Psoas muscle (tissue), 8 donors: Measurements from ENCODE around the gene SLC17A8. TPM values are rescaled to one million over a fixed set of nuclear protein-coding genes. Genes with fewer than 3 reads are reported as not detected.

ENCODE experiments used
- ATAC-seq, 4 donors: fragments of 200-7000 bp; cut with Tn5 transposase; one replicate each; pipeline ENCODE4 v1.9.1; 2020; ENCODE audit warnings: moderate library complexity in 3 of 4, mild to moderate bottlenecking in 2 of 4
- DNase-seq, 2 donors: peaks; one replicate each; pipeline ENCODE4 v3.0.0-alpha.2; 2020
- H3K27ac ChIP-seq: fragments of 200-600 bp; one replicate; pipeline ENCODE4 v1.8.0; 2022
- H3K27me3 ChIP-seq, 3 donors: fragments of 200-600 bp in 1 of 3; one replicate each; pipeline versions ENCODE4 v1.6.1 to v1.8.0; 2013 to 2022; ENCODE audit warnings: low read length in 2 of 3, mild to moderate bottlenecking in 2 of 3, moderate library complexity in 1 of 3; ENCODE audit not compliant: insufficient read depth in 3 of 3
- H3K36me3 ChIP-seq, 2 donors: fragments of 200-600 bp in 1 of 2; one replicate each; pipeline versions ENCODE4 v1.6.1 to v1.8.0; 2013 to 2022; ENCODE audit warnings: low read depth in 1 of 2, mild to moderate bottlenecking in 1 of 2, moderate library complexity in 1 of 2; ENCODE audit not compliant: insufficient read depth in 1 of 2
- H3K4me1 ChIP-seq: fragments of 200-600 bp; one replicate; pipeline ENCODE4 v1.8.0; 2022
- H3K4me3 ChIP-seq: fragments of 200-600 bp; one replicate; pipeline ENCODE4 v1.8.0; 2022; ENCODE audit warnings: mild to moderate bottlenecking
- H3K9me3 ChIP-seq: fragments of 200-600 bp; one replicate; pipeline ENCODE4 v1.8.0; 2022
- CTCF ChIP-seq: fragments of 200-600 bp; IDR thresholded peaks from one replicate; pipeline ENCODE4 v1.8.0; 2022; ENCODE audit warnings: antibody characterized with exemption
- WGBS, 3 donors: extraction: QIAGEN DNeasy Blood & Tissue Kit; methylation state at CpG; one replicate each; pipeline versions ENCODE4 v1.1.6 to v1.1.7; 2013; 5-methylcytosine and 5-hydroxymethylcytosine counted together
- intact Hi-C, 2 donors: fragments of 100-400 bp; cut with DNase I; formaldehyde crosslinking; loops; one replicate each; pipeline versions ENCODE4 v1.11.0 to v1.14.2; 2022
- polyA plus RNA-seq, 3 donors: library from polyadenylated mRNA; stranded (reverse); fragments of 200-250 nt; gene quantifications; one replicate each; pipeline ENCODE4 v1.2.3, GENCODE V29; 2013
- total RNA-seq, 4 donors: library from RNA; stranded (reverse); fragmentation: NEBNext Ultra II Directional in 2 of 4; extraction: Animal tissue kit (Norgen Biotek cat#: 25700) in 2 of 4; gene quantifications; one replicate each; pipeline versions ENCODE4 v1.2.1 to v1.2.4, GENCODE V29; 2021 to 2023
- donor health status: healthy with polysubstance abuse.
- donor health status: DM: no; HTN: no; CAD: no; lungs with moderate emphysema.
- donor health status: Bipolar disorder and iron deficiency.
- donor health status: healthy.
- donor health status: DM: yes; HTN: yes; CAD: no.
- donor health status: DM: no; HTN: no; CAD: no.
- donor health status: DM: no; HTN: no; CAD: no.
- donor health status: DM: yes; HTN: yes; CAD: no.

The SLC17A8 gene
- total and polyA plus RNA-seq, 7 donors: 0.08 TPM; not detected in 6

- H3K9me3 ChIP-seq: no peaks in the 10 kb centered on the region
- H3K4me3 ChIP-seq: no peak overlapping the region
- no peaks in the 10 kb centered on the region for H3K36me3 ChIP-seq
- DNase-seq (no peak), ATAC-seq (no peak)
- intact Hi-C loops: no loop called here
- H3K27ac ChIP-seq: no peak overlapping the region
- WGBS, 3 donors: 77 to 86% (median 78%) methylated on average over 1 of the region's 1 CpG
- H3K27me3 ChIP-seq: no peaks in the 10 kb centered on the region
- no peak for TF ChIP-seq CTCF
- H3K4me1 ChIP-seq: no peaks in the 10 kb centered on the region
Measured at GRCh38 chr12:100442403-100442802, 85.5 kb downstream of the SLC17A8 start.

GRCh38 chr12:100443434-100443833, 86.6 kb downstream of the SLC17A8 start:
- no peak for DNase-seq
- intact Hi-C loops: no loop called here
- H3K4me1 ChIP-seq: no peaks in the 10 kb centered on the region
- no peaks in the 10 kb centered on the region for H3K36me3 ChIP-seq
- WGBS, 3 donors: 69 to 78% (median 73%) methylated on average over 1 of the region's 1 CpG
- no peak overlapping the region for H3K4me3 ChIP-seq
- TF ChIP-seq CTCF: no peak
- ATAC-seq: no peak
- no peak overlapping the region for H3K27ac ChIP-seq
- no peaks in the 10 kb centered on the region for H3K27me3 ChIP-seq
- H3K9me3 ChIP-seq: no peaks in the 10 kb centered on the region

- no peaks in the 10 kb centered on the region for H3K27me3 ChIP-seq
- WGBS, 3 donors: 79 to 87% (median 83%) methylated on average over 4 of the region's 4 CpGs
- no peak for TF ChIP-seq CTCF
- ATAC-seq (no peak), DNase-seq (no peak)
- H3K4me3 ChIP-seq: no peak overlapping the region
- intact Hi-C loops: no loop called here
- no peaks in the 10 kb centered on the region for H3K4me1 ChIP-seq
- no peaks in the 10 kb centered on the region for H3K9me3 ChIP-seq
- H3K27ac ChIP-seq: no peak overlapping the region
- H3K36me3 ChIP-seq: no peaks in the 10 kb centered on the region
Measured at GRCh38 chr12:100445081-100445481, 88.2 kb downstream of the SLC17A8 start.

GRCh38 chr12:100447381-100447780, 90.5 kb downstream of the SLC17A8 start:
- intact Hi-C loops: no loop called here
- no peaks in the 10 kb centered on the region for H3K4me1 ChIP-seq
- 33 to 45% (median 39%) methylated on average over 3 of the region's 3 CpGs for WGBS, 3 donors
- no peaks in the 10 kb centered on the region for H3K27me3 ChIP-seq
- ATAC-seq: no peak
- no peak for TF ChIP-seq CTCF
- H3K9me3 ChIP-seq: no peaks in the 10 kb centered on the region
- H3K4me3 ChIP-seq: no peak overlapping the region
- no peak overlapping the region for H3K27ac ChIP-seq
- no peak for DNase-seq
- no peaks in the 10 kb centered on the region for H3K36me3 ChIP-seq

GRCh38 chr12:100448656-100449055, 91.8 kb downstream of the SLC17A8 start:
- ATAC-seq: no peak
- Histone ChIP-seq H3K27ac (no peak overlapping the region), H3K27me3 (no peaks in the 10 kb centered on the region), H3K4me3 (no peak overlapping the region), H3K36me3 (no peaks in the 10 kb centered on the region), H3K9me3 (no peaks in the 10 kb centered on the region), H3K4me1 (no peaks in the 10 kb centered on the region)
- no peak for DNase-seq
- intact Hi-C loops: no loop called here
- TF ChIP-seq CTCF: no peak
- 60 to 70% (median 63%) methylated on average over 1 of the region's 1 CpG for WGBS, 3 donors
